IMR-90 (cell line): ENCODE data around the gene RBM10. TPM values are rescaled to one million over a fixed set of nuclear protein-coding genes. Genes with fewer than 3 reads are reported as not detected.
"Not testable (repeated sequence)": the region's sequence is repeated elsewhere in the genome, so short reads cannot be mapped to it uniquely, and the experiment has no call there.

Experiments
- ATAC-seq: fragments of 200-7000 bp; cut with Tn5 transposase; 2 replicates; pipeline ENCODE4 v1.9.1; 2020; ENCODE audit warnings: low read depth, mild to moderate bottlenecking, moderate library complexity
- BruUV-seq: library from RNA; stranded (reverse); fragments of 400-500 nt; replicated peaks from 2 replicates; lab custom pipeline; 2021; lab: Mats Ljungman, UMichigan
- CTCF ChIA-PET: fragments of 300-600 bp; formaldehyde crosslinking; extraction: SDS; loops from one replicate; lab custom pipeline; 2021; ENCODE audit warnings: antibody characterized with exemption; lab: Yijun Ruan, JAX
- POLR2A ChIA-PET: fragments of 300-600 bp; sonication (Branson Sonifier 250); formaldehyde crosslinking; loops from one replicate; lab custom pipeline; 2022; ENCODE audit warnings: antibody characterized with exemption; ENCODE audit not compliant: unreplicated experiment; lab: Charles Lee
- DNase-seq: peaks from one replicate; pipeline ENCODE4 v3.0.0; 2013
- H2AFZ ChIP-seq: replicated peaks from 2 replicates; pipeline ENCODE3; 2013; ENCODE audit warnings: low read length, mild to moderate bottlenecking; ENCODE audit not compliant: poor library complexity
- H2AK5ac ChIP-seq: 2 replicates; pipeline ENCODE4 v1.6.1; 2013; ENCODE audit warnings: low read depth, low read length, inconsistent platforms
- H2AK9ac ChIP-seq: replicated peaks from 2 replicates; pipeline ENCODE3; 2013; ENCODE audit warnings: mild to moderate bottlenecking, low read depth, low read length, moderate library complexity; ENCODE audit not compliant: poor library complexity
- H2BK120ac ChIP-seq: 2 replicates; pipeline ENCODE4 v1.6.1; 2013; ENCODE audit warnings: low read depth, low read length, inconsistent platforms
- H2BK15ac ChIP-seq: 3 replicates; pipeline ENCODE4 v1.6.1; 2013; ENCODE audit warnings: low read depth, low read length, inconsistent platforms
- H2BK20ac ChIP-seq: 2 replicates; pipeline ENCODE4 v1.6.1; 2013; ENCODE audit warnings: low read depth, mild to moderate bottlenecking, inconsistent platforms, low read length, moderate library complexity
- H2BK5ac ChIP-seq: 2 replicates; pipeline ENCODE4 v1.6.1; 2013; ENCODE audit warnings: mild to moderate bottlenecking, low read depth, low read length, inconsistent platforms; ENCODE audit not compliant: poor library complexity, severe bottlenecking
- H3K14ac ChIP-seq: replicated peaks from 2 replicates; pipeline ENCODE4 v1.6.1; 2013; ENCODE audit warnings: low read depth, low read length, inconsistent platforms
- H3K18ac ChIP-seq: 2 replicates; pipeline ENCODE4 v1.6.1; 2013; ENCODE audit warnings: low read depth, low read length, control low read depth
- H3K23ac ChIP-seq: 2 replicates; pipeline ENCODE4 v1.6.1; 2013; ENCODE audit warnings: low read depth, low read length, inconsistent platforms
- H3K27ac ChIP-seq: 2 replicates; pipeline ENCODE4 v1.5.1; 2013; ENCODE audit warnings: mild to moderate bottlenecking, control low read depth, low read length; ENCODE audit not compliant: insufficient read depth
- H3K27me3 ChIP-seq: 2 replicates; pipeline ENCODE4 v1.6.1; 2013; ENCODE audit warnings: low read length; ENCODE audit not compliant: control insufficient read depth, insufficient read depth
- H3K36me3 ChIP-seq: 2 replicates; pipeline ENCODE4 v1.6.1; 2013; ENCODE audit warnings: low read length, mixed read lengths; ENCODE audit not compliant: control insufficient read depth, insufficient read depth
- H3K4ac ChIP-seq: 2 replicates; pipeline ENCODE4 v1.6.1; 2013; ENCODE audit warnings: low read depth, low read length, inconsistent platforms
- H3K4me1 ChIP-seq: 2 replicates; pipeline ENCODE4 v1.6.1; 2013; ENCODE audit warnings: low read length, mixed read lengths; ENCODE audit not compliant: control insufficient read depth, insufficient read depth
- H3K4me2 ChIP-seq: 2 replicates; pipeline ENCODE4 v1.6.1; 2013; ENCODE audit warnings: low read depth, mild to moderate bottlenecking, control low read depth, low read length, moderate library complexity
- H3K4me3 ChIP-seq: 2 replicates; pipeline ENCODE4 v1.5.1; 2013; ENCODE audit warnings: low read depth, mild to moderate bottlenecking, control low read depth, low read length, moderate library complexity; ENCODE audit not compliant: insufficient read depth
- H3K56ac ChIP-seq: 2 replicates; pipeline ENCODE4 v1.6.1; 2013; ENCODE audit warnings: low read length, inconsistent platforms; ENCODE audit not compliant: insufficient read depth; ENCODE audit errors: extremely low read depth
- H3K79me1 ChIP-seq, 2 experiments: 2 replicates each; pipeline ENCODE4 v1.6.1; 2013; ENCODE audit warnings: low read length in 2 of 2, inconsistent platforms in 1 of 2, low read depth in 1 of 2
- H3K9ac ChIP-seq: 2 replicates; pipeline ENCODE4 v1.6.1; 2013; ENCODE audit warnings: low read depth, low read length, control low read depth
- H3K9me1 ChIP-seq: 2 replicates; pipeline ENCODE4 v1.6.1; 2013; ENCODE audit warnings: low read length, inconsistent platforms; ENCODE audit not compliant: insufficient read depth
- H3K9me3 ChIP-seq: 2 replicates; pipeline ENCODE4 v1.6.1; 2013; ENCODE audit warnings: low read length; ENCODE audit not compliant: control insufficient read depth, insufficient read depth
- H4K20me1 ChIP-seq: 2 replicates; pipeline ENCODE4 v1.6.1; 2013; ENCODE audit warnings: low read length, inconsistent platforms; ENCODE audit not compliant: insufficient read depth
- H4K5ac ChIP-seq: 2 replicates; pipeline ENCODE4 v1.6.1; 2013; ENCODE audit warnings: mild to moderate bottlenecking, low read depth, low read length, control low read depth
- H4K8ac ChIP-seq, 2 experiments: 2 replicates each; pipeline ENCODE4 v1.6.1; 2013; ENCODE audit warnings: low read depth in 2 of 2, low read length in 2 of 2, control low read depth in 1 of 2, inconsistent platforms in 1 of 2
- H4K91ac ChIP-seq: 2 replicates; pipeline ENCODE4 v1.6.1; 2013; ENCODE audit warnings: low read depth, low read length, inconsistent platforms; ENCODE audit not compliant: insufficient read depth
- RAD21 ChIP-seq: IDR thresholded peaks from 2 replicates; pipeline ENCODE4 v1.6.1; 2012; ENCODE audit warnings: low read length, improper control_type of control experiment
- SMC3 ChIP-seq: fragments of 150-350 bp; IDR thresholded peaks from 2 replicates; pipeline ENCODE4 v1.6.1; 2016; ENCODE audit warnings: low read depth, mild to moderate bottlenecking, antibody characterized with exemption, low read length, moderate library complexity
- WGBS, 2 experiments: methylation state at CpG; one replicate each; pipeline versions ENCODE4 v1.1.5 to v1.1.7; 2013; ENCODE audit warnings: missing lambda C conversion rate in 2 of 2; ENCODE audit not compliant: insufficient read length in 1 of 2; ENCODE audit errors: extremely low coverage in 2 of 2; 5-methylcytosine and 5-hydroxymethylcytosine counted together
- dilution Hi-C: fragments of 300-500 bp; cut with HindIII; formaldehyde crosslinking; loops from one replicate; pipeline ENCODE4 v1.14.3; 2018; ENCODE audit warnings: low sequenced_read_pairs; ENCODE audit not compliant: unreplicated experiment
- in situ Hi-C: fragments of 300-500 bp; cut with MboI; formaldehyde crosslinking; loops from 3 replicates; pipeline ENCODE4 v1.14.3; 2019; ENCODE audit warnings: low sequenced_read_pairs, inconsistent platforms, mixed read lengths
- intact Hi-C: fragments of 100-400 bp; cut with micrococcal nuclease; formaldehyde crosslinking; loops from 2 replicates; pipeline ENCODE4 v1.10.0; 2022
- polyA plus RNA-seq, 3 experiments: library from polyadenylated mRNA; depleted of rRNA; stranded (reverse); fragments of >200 nt; gene quantifications; 2 replicates each; pipeline ENCODE4 v1.2.3, GENCODE V29; 2012; ENCODE audit warnings: low replicate concordance in 1 of 3
- total RNA-seq: library from RNA; depleted of rRNA; stranded (reverse); fragments of >200 nt; gene quantifications from 2 replicates; pipeline ENCODE4 v1.2.3, GENCODE V29; 2012
- TF ChIP-seq, protein P1 (sequence below): conservative IDR thresholded peaks from 2 replicates; pipeline ENCODE4 v1.5.1; 2012; ENCODE audit warnings: mild to moderate bottlenecking, low read depth, low read length, improper control_type of control experiment
- TF ChIP-seq, protein P2 (sequence below): fragments of 150-350 bp; IDR thresholded peaks from 2 replicates; pipeline ENCODE4 v1.6.1; 2016; ENCODE audit warnings: low read depth, mild to moderate bottlenecking, low read length, moderate library complexity, borderline replicate concordance

The RBM10 gene
- total and polyA plus RNA-seq, 2 of the 4 experiments (the other 2 are of a cell fraction), result 33.4 to 36.0 TPM

DNA sequence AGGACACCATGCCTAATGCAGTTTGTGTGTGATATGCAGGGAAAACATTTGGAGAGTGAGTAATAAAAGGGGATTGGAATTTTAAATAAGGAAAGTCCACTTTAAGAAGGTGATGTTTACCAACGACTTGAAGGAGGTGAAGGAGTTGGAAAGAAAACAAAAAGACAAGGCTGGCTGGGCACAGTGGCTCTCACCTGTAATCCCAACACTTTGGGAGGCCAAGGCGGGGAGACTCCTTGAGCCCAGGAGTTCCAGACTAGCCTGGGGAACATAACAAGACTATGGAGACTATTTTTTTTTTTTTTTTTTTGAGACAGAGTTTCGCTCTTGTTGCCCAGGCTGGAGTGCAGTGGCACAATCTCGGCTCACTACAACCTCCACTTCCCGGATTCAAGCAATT lies 11.5 kb upstream of the RBM10 start:
- H2BK15ac ChIP-seq, result no peak overlapping the region
- H4K8ac ChIP-seq, result no peak overlapping the region
- H3K4ac ChIP-seq, result no peak overlapping the region
- no peak overlapping the region for H3K4me2 ChIP-seq
- no peaks in the 10 kb centered on the region; the same call in 1 of the 2 replicates for H3K27me3 ChIP-seq
- no peak overlapping the region for H3K4me3 ChIP-seq
- H2AK5ac ChIP-seq, result no peak overlapping the region
- DNase-seq (no peak), ATAC-seq (no peak)
- H3K4me1 ChIP-seq, result no peaks in the 10 kb centered on the region
- no peak for TF ChIP-seq SMC3
- TF ChIP-seq RAD21, result no peak
- TF ChIP-seq, protein P1, sequence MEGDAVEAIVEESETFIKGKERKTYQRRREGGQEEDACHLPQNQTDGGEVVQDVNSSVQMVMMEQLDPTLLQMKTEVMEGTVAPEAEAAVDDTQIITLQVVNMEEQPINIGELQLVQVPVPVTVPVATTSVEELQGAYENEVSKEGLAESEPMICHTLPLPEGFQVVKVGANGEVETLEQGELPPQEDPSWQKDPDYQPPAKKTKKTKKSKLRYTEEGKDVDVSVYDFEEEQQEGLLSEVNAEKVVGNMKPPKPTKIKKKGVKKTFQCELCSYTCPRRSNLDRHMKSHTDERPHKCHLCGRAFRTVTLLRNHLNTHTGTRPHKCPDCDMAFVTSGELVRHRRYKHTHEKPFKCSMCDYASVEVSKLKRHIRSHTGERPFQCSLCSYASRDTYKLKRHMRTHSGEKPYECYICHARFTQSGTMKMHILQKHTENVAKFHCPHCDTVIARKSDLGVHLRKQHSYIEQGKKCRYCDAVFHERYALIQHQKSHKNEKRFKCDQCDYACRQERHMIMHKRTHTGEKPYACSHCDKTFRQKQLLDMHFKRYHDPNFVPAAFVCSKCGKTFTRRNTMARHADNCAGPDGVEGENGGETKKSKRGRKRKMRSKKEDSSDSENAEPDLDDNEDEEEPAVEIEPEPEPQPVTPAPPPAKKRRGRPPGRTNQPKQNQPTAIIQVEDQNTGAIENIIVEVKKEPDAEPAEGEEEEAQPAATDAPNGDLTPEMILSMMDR, result no peak
- TF ChIP-seq, protein P2, sequence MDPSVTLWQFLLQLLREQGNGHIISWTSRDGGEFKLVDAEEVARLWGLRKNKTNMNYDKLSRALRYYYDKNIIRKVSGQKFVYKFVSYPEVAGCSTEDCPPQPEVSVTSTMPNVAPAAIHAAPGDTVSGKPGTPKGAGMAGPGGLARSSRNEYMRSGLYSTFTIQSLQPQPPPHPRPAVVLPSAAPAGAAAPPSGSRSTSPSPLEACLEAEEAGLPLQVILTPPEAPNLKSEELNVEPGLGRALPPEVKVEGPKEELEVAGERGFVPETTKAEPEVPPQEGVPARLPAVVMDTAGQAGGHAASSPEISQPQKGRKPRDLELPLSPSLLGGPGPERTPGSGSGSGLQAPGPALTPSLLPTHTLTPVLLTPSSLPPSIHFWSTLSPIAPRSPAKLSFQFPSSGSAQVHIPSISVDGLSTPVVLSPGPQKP, result no peak
- no peak overlapping the region for H3K9ac ChIP-seq
- H3K14ac ChIP-seq, result no peak overlapping the region
- H3K27ac ChIP-seq, result no peak overlapping the region
- H3K9me1 ChIP-seq, result no peaks in the 10 kb centered on the region
- H4K91ac ChIP-seq, result no peak overlapping the region
- dilution Hi-C loops, result no loop called here
- in situ Hi-C loops, result no loop called here
- H2BK5ac ChIP-seq, result no peak overlapping the region
- no peak overlapping the region for H3K56ac ChIP-seq
- no peak overlapping the region for H2BK20ac ChIP-seq
- H3K79me1 ChIP-seq, result peaks cover 0 to 2% of the 10 kb centered on the region in 2 experiments; a peak in 3 of 4 replicates
- POLR2A ChIA-PET, result no interaction called here
- no peaks in the 10 kb centered on the region for H4K20me1 ChIP-seq
- no peak overlapping the region for H3K18ac ChIP-seq
- no peak overlapping the region for H2AK9ac ChIP-seq
- intact Hi-C loops, result no loop called here
- no TSS peak for BruUV-seq
- H4K5ac ChIP-seq, result no peak overlapping the region
- no peak overlapping the region for H2BK120ac ChIP-seq
- no CpG with 5 or more reads among the region's 5 CpGs for WGBS, 2 experiments
- H3K36me3 ChIP-seq, result no peaks in the 10 kb centered on the region
- H3K9me3 ChIP-seq, result no peaks in the 10 kb centered on the region
- CTCF ChIA-PET, result interaction anchor here (0.6 kb wide), 2 partner anchors 114 to 261 kb away, joined by 3 read pairs; no protein-coding TSS in a partner anchor
- H2AFZ ChIP-seq, result no peak overlapping the region
- no peak overlapping the region for H3K23ac ChIP-seq

DNA sequence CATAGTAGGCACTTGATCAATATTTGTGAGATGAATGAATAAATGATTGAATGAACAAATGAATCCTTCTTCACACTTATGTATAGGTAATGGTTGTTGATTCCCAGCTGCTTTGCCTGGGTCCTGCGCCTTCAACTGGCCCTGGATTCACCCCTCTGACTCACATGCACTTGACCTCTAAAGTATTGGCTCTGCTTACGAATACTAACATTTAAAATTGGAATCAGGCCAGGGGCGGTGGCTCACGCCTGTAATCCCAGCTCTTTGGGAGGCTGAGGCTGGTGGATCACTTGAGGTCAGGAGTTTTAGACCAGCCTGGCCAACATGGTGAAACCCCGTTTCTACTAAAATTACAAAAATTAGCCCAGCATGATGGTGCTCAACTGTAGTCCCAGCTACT lies 9.4 kb upstream of the RBM10 start:
- in situ Hi-C loops, POLR2A ChIA-PET: not testable (repeated sequence)
- peak; percentile 52 for DNase-seq

More for the DNA sequence above, 9.4 kb upstream of the RBM10 start:
- H3K9me3 ChIP-seq, H3K23ac ChIP-seq, H4K91ac ChIP-seq, H2AK5ac ChIP-seq, H3K9ac ChIP-seq, H2AK9ac ChIP-seq, H3K4me1 ChIP-seq, dilution Hi-C loops, H3K79me1 ChIP-seq, H2BK120ac ChIP-seq, H3K36me3 ChIP-seq, H2BK15ac ChIP-seq, intact Hi-C loops, H3K9me1 ChIP-seq, H4K5ac ChIP-seq, H3K27ac ChIP-seq, H4K20me1 ChIP-seq, BruUV-seq, H3K4ac ChIP-seq, H3K18ac ChIP-seq, H3K56ac ChIP-seq, H2BK5ac ChIP-seq, H3K14ac ChIP-seq, H3K4me2 ChIP-seq, H3K27me3 ChIP-seq, H3K4me3 ChIP-seq, H4K8ac ChIP-seq, H2BK20ac ChIP-seq, H2AFZ ChIP-seq: not testable (repeated sequence)
- peak; percentile 53 for ATAC-seq
- WGBS, 2 experiments, result 100% methylated on average over 1 of the region's 5 CpGs; no CpG with 5 or more reads in 1 of the 2 experiments
- CTCF ChIA-PET, result interaction anchor here (2.1 kb wide), 1 partner anchor 9 kb away, joined by 8 read pairs; the partner anchor contains the start of genes NDUFB11 and RBM10
